HEK293 (cell line): ENCODE results near the gene RIN1.

Source experiments
- ZNF23 ChIP-seq: fragments of 450-650 bp; formaldehyde crosslinking; IDR thresholded peaks from 2 replicates; pipeline ENCODE4 v1.5.1; 2016; ENCODE audit warnings: missing biosample characterization, missing genetic modification characterization, borderline replicate concordance
- ZNF747 ChIP-seq: fragments of 450-650 bp; formaldehyde crosslinking; IDR thresholded peaks from 2 replicates; pipeline ENCODE4 v1.5.1; 2016; ENCODE audit warnings: missing biosample characterization, missing genetic modification characterization
- ZNF785 ChIP-seq: fragments of 450-650 bp; formaldehyde crosslinking; IDR thresholded peaks from 2 replicates; pipeline ENCODE4 v1.5.1; 2016; ENCODE audit warnings: missing biosample characterization, missing genetic modification characterization

- TF ChIP-seq ZNF747 (tag by site-specific recombination) (no peak), ZNF23 (no peak), ZNF785 (tag by site-specific recombination) (no peak)
These were observed 3.6 kb downstream of the RIN1 start for GRCh38 chr11:66332371-66333219.
